NCI-H1694 (cell line): ENCODE measurements around the gene ISCU.

ENCODE experiments used
- DNase-seq: peaks from one replicate; lab custom pipeline; 2025; lab: John Stamatoyannopoulos, UW

The ISCU gene

DNA sequence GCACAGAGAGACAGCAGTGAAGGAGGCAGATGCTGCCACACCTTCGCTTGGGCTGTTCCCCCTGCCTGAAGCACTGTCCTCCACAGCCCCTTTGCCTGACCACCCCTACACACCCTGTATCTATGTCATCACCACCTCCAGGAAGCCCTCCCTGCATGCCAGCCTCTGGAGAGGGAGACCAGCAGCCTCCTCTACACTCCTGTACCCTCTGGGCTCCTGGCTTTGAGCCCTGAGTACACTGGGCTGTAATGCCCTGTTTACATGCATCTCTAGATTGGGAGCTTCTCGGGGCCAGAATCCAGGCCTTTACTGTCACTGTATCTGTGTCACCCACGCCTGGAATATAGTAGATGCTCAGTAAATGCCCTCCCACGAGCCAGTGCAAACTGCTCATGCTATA is 41.3 kb downstream of the ISCU start:
- no peak for DNase-seq

DNA sequence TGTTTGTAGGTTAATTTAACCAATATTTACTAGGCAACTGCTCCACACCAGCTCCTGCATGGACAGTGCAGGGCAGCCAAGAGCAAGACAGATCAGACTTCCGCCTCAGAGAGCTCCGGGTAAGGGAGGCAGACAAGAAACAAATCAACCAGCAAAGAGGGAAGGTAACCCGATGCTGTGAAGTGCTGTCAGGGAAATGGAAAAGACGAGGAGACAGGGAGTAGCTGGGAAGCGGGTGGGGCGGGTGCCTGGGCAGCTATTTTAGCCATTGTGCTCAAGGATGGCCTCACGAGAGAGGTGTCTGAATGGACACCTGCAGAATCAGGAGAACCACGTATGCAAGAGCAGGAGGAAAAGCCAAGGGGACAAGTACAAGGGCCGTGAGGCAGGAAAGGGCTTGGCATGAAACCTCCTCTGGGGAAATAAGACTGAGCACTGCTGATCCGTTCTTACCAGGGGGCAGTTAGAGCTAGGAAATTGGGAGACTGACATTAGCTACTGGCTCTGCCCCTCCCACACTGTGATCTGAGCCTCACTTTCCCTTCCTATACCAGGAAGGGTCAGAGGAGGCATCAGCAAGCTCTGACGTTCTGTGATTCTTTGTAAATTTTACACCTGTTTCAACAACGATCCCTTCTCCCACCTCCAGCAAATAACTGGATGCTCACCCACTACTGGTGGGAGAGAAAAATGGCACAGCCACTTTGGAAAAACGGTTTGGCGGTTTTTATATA is 42.0 kb downstream of the ISCU start:
- DNase-seq = no peak

DNA sequence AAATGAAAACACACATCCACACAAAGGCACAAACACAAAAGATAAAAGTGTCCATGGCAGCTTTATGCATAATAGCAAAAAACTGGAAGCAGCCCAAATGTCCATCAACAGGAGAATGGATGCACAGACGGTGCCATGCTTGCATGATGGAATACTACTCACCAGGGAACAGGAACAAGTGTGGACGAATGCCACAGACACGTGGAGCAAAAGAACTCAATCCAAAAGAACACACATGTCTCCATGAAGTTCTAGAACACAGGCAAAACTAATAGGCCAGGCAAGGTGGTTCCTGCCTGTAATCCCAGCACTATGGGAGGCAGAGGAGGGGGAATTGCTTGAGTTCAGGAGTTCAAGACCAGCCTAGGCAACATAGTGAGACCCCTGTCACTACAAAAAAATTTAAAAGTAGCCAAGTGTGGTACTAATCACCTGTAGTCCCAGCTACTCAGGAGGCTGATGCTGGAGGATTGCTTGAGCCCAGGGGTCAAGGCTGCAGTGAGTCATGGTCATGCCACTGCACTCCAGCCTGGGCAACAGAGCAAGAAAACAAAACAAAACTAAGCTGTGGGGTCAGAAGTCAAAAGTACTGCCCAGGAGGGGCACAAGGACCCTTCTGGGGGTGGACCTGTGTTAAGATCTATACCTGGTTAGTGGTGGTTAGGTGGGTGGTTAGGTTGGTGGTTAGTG is 42.7 kb downstream of the ISCU start:
- no peak for DNase-seq

DNA sequence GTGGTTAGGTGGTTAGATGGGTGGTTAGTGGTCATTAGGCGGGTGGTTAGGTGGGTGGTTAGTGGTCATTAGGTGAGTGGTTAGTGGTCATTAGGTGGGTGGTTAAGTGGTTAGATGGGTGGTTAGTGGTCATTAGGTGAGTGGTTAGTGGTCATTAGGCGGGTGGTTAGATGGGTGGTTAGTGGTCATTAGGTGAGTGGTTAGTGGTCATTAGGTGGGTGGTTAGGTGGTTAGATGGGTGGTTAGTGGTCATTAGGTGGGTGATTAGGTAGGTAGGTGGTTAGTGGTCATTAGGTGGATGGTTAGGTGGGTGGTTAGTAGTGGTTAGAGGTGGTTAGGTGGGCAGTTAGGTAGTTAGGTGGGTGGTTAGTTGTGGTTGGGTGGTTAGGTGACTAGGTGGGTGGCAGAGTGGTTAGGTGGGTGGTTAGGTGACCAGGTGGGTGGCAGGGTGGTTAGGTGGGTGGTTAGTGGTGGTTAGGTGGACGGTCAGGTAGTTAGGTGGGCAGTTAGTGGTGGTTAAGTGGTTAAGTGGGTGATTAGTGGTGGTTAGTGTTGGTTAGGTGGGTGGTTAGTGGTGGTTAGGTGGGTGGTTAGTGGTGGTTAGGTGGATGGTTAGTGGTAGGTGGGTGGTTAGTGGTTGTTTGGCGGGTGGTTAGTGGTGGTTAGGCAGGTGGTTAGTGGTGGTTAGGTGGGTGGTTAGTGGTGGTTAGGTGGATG is 43.5 kb downstream of the ISCU start:
- DNase-seq = no peak

DNA sequence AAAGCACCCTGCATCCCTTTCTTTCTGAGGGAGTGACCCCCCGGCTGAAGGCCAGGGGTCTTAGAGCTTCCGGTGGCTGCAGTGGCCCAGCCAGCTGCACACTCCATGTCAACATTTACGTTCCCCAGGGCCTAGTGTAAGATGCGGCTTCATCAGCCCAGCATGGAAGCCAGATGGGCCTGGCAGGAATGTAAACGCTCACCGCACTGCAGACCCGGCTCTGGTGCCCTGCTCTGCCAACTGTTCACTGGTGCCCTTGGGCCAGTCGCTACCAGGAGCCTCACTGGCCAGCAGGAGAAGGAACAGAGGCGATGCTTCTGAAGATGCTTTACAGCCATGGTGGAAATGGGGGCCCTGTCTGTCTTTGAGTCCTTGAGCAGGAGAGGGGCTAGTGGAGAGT is 44.1 kb downstream of the ISCU start:
- no peak for DNase-seq

DNA sequence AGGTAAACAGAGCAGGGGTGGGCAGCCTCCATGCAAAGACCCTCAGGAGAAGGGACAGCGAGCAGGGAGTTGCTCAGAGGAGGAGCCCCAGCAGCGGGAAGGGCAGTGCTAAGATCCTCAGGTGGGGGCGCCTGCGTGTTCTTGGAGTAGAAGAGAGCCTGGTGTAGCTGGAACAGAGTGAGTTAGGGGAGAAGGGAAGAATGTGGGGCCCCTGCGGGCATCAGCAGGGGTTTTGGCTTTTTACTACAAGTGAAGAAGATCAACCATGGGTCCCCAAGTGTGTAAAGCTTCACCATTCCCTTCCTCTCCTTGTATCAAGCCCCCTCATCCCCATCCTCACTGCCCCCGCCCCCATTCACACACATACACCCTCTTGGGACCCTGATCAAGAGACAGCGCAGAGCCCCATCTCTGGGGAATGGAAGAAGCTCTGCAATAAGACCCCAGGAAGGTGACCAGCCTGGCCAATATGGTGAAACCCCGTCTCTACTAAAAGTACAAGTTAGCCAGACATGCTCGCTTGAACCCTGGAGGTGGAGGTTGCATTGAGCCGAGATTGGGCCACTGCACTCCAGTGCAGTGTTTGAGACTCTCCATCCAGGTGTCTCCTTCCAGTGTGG is 45.7 kb downstream of the ISCU start:
- DNase-seq = no peak

DNA sequence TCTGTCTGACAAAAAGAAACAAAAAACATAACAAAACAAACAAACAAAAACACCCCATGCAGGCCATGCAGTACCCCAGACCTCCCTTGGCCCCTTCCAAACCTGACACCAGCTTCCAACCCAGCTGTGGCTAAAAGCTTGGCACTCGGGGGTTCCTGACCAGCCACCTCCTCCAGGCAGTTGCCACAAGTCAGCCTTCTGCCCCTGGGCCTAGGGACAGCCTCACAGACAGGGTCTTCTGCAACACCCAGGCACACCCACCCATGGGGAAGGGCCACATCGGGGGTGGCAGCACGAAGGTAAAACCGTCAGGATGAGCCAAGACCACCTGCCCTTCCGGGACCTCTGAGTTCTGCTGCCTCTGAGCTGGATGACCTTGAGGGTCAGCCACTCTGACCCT is 46.2 kb downstream of the ISCU start:
- DNase-seq = no peak

DNA sequence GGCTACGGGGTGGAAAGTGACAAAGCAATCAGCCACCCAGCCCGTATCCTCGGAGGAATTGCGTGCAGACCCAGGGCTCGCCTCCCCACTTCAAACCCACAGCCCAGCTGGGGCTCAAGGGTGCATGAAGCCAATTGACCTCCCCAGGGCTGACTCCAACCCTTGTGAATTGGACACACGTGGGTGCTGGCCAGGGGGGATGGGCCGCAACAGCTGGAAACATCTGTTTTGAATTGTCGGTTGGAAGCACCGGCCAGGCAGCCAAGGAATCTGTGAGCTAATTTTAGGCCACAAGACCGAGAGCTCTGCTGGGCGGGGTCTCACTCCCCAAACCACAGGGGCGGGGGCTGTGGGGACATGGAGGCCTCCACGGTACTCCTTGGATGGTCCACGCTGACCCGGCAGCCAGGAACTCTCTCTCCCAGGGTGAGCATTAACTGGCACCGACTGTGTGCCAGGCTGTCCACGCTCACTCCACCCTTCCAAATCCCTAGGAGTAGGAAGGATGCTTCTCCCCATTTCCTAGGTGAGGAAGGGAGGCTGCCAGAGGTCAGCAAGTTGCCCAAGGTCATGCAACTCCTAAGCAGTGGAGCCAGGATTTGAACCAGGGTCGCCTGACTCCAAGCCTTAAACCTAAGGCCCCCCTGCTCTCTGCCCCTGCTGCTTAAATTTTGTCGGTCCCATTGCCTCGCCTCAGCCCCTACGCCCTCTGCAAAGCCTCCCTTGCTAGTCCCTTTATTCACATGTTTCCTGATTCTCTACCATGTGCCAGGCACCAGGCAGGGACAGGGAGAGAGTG is 47.3 kb downstream of the ISCU start:
- DNase-seq = no peak

DNA sequence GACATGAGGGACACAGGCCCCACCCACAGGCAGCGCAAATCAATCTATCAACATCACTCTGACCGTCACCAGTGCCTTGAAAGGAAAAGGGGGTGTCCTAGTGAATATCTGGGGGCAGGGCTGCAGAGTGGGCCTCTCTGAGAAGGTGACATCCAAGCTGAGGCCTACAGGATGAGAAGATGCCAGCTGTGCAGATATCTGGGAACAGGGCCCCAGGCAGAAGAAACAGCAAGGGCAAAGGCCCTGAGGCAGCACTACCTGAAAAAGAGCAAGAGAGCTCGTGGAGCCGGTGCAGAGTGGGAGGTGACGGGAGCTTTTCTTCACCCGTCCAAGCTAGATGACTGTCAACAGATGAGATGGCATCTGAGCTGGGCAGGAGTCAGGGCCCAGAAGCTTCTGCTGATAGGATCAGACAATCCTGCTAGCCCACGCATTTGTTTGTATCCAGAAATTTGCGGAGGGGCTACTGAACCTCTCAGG is 48.0 kb downstream of the ISCU start:
- DNase-seq = no peak

DNA sequence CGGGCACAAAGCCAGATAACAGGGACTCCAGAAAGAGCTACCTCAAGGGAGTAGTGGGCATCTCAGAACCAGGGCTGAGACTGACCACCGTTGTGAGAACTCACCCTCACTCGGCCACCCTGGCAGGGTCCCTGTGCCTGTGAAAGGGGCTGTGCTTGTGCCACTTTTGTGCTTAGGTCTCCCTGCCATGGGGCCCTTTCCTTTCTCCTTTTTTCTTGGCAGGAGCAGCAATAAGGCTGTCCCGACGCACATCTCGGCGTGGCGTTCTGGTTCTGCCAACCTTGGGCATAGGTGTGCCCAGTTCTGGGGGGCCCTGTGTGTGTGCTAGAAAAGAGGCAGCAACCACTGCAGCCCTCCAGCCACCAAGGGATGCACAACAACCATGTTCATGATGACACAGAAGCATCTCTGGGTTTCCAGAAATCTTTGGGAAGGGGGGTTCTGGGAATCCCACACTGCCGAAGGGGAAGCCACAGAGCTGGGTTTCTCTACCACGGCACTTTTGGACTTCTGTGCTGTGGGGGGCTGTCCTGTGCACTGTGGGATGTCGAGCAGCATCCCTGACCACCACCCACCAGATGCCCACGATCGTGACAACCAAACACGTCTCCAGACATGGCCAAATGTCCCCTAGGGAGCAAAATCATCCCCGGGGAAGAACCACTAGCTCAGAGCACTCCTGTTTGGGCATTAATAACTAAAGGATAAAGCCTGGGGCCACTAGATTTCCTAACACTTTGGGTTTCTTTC is 48.6 kb downstream of the ISCU start:
- DNase-seq = no peak

DNA sequence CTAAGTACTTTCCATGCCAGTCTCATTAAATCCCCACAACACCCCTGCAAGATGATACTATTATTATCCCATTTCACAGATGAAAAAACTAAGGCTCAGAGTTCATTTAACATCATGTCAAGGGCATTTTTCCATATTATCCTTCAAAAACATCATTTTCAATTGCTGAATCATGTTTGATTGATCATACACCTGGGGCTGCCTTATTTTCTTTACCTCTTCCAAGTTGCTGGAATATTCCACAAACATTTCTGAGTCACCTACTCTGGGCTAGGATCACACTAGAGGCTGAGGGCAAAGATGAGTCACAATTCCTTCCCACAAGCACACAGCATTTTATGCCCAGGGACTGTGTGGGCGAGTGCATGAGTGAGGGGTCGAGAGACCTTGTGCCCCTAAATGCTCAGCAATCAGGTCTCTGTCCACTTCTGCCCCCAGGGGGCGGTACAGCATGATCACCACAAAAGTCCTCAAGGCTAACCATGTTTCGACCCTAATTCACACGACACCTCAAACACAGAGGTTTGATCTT is 49.6 kb downstream of the ISCU start:
- DNase-seq = no peak

DNA sequence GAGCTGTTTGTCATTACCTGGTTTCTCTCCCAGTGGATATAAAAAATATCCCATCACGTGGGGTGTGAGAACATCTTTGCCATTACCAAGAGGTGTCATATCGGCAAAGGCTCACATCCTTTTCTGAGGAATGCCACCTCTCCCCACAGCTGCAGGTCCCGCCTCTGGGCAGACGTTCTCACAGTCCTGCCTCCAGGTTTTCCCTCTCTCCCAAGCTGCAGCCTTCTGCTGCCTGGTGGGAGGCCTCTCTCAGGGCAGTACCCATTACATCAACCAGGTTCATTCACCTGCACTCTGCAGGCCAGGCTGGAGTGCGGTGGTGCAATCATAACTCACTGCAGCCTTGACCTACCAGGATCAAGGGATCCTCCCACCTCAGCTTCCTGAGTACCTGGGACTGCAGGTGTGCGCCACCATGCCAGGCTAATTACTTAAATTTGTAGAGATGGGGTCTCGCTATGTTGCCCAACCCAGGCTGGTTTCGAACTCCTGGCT is 50.4 kb downstream of the ISCU start:
- DNase-seq = no peak

DNA sequence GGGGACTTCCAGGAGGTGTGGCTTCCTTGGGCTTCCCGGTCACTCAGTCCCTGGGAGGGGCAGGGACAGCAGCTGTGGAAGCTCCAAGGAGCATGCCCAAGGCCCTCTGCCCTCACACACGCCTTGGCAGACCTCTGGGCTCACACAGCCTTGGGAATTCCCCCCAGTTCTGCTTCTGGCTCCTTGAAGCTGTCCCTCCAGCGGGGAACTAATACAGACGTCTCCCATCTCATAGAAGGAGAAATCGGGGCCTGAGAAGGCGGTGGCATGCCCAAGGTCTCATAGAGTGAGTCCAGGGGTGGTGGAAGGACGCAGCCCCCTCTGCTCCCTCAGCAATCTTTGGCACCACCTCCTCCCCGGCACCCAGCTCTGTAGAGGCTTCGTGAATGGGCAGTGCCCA is 51.2 kb downstream of the ISCU start:
- DNase-seq = no peak

DNA sequence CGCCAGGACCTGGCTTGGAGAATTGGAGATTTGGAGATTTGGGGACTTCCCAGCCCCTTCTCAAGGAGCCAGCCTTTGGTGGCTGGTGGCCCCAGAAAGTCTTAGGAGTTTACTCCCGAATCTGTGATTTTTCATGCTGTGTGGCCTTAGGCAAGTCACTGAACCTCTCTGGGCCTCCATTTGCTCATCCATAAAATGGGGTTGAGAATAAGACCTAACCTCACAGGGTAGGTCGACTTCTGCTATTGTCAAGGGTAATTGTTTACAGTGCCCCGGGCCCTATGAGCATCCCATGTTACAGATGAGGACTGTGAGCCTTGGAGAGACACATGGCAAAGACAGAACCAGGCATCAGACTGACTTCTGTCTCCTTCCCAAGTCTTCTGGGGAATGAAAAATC is 51.6 kb downstream of the ISCU start:
- no peak for DNase-seq

DNA sequence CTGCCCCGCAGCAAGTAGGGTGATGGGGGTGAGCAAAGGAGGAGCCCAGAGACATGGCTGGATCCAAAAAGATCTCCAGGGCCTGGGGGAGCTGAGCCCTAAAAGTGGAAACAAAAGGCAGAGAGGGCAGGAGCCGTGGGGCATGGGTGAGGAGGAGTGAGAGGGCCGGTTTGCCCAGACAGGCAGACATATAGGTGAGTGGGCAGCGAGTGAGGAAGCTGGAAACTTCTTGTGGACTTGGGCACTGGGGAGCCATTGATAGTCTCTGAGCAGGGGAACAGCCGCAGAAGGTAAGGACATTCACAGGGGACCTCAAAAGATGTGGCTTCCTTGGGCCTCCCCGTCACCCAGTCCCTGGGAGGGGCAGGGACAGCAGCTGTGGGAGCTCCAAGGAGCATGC is 52.2 kb downstream of the ISCU start:
- DNase-seq = no peak

DNA sequence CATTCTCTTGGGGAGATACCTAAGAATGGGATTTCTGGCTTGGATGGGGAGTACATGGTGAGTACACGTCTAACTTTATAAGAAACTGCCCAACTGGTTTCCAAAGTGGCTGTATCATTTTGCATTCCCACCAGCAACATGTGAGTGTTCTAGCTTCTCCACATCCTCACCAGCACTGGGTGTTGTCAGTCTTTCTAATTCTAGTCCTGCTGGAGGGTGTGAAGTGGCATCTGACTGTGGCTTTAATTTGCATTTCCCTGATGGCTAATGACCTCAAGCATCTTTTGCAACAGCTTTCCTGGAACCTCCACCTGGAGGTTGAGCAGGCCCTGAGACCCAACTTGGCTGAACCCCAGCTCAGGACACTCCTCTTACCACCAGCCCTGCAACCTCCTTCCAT is 53.5 kb downstream of the ISCU start:
- no peak for DNase-seq

DNA sequence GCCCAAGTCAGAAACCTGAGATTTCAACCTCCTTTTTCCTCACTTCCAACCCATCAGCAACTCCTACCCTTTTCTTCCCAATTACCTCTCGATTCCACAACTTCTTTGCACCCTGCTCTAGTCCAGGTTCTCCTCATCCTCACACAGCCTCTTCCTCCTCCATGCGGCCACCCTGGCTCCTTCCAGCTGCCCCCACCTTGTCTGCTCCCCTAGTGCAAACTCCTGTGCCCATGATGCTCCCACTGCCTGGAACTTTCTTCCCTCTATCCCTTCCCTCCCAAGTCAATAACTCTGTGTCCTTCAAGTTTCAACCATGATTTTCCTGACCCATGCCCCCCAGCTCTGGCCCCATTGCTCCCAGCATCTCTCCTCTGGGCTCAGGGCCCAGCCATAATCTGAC is 54.0 kb downstream of the ISCU start:
- no peak for DNase-seq

DNA sequence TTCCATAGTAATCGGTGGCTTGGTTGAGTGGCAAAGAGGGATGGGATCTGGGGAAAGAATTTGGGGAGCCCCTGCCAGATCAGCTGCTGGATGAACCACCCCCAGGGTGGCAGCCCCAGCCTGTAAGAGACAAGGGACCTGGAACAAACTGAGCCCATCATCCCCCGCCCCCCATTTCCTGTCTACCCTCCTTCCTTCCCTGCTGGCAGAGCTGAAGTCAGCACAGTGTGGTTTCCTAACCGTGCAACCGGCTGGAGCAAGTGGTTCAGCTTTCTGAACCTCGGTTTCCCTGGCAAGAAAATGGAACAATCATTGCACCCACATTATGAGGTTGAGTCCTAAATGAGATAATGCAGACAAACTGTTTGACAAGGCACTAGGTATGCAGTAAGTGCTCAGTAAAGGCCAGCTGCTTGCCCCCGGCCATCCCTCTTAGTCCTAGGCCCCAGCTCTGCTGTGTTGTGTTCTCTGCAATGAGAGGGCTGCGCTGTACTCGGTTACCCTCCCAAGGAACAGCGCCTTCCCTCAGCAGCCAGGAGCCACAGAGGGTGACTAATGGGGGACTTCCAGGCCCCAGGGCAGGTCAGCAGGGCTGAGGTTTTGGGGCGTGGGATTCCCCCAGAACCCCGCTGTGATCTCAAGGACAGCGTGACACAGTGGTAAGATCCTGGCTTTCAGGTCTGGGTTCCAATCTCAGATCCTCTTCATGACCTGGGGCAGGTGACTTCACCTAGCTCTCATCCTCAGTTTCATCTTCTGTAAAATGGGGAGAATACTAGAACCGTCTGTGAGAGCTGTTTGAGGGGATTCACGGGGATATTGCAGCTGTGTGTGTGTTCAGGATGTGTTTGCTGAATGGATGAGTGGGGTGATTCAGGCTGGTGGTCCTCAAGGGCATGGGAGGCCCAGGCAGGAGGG is 54.8 kb downstream of the ISCU start:
- no peak for DNase-seq
